ENCODE measurements around the gene IQGAP1. TPM values are rescaled to one million over a fixed set of nuclear protein-coding genes. Genes with fewer than 3 reads are reported as not detected.

The IQGAP1 gene
- total and polyA plus RNA-seq, 8 donors: 178 to 296 (median 222) TPM

GRCh38 chr15:90351479-90352106, 36.4 kb upstream of the IQGAP1 start:
- TF ChIP-seq, protein P1, sequence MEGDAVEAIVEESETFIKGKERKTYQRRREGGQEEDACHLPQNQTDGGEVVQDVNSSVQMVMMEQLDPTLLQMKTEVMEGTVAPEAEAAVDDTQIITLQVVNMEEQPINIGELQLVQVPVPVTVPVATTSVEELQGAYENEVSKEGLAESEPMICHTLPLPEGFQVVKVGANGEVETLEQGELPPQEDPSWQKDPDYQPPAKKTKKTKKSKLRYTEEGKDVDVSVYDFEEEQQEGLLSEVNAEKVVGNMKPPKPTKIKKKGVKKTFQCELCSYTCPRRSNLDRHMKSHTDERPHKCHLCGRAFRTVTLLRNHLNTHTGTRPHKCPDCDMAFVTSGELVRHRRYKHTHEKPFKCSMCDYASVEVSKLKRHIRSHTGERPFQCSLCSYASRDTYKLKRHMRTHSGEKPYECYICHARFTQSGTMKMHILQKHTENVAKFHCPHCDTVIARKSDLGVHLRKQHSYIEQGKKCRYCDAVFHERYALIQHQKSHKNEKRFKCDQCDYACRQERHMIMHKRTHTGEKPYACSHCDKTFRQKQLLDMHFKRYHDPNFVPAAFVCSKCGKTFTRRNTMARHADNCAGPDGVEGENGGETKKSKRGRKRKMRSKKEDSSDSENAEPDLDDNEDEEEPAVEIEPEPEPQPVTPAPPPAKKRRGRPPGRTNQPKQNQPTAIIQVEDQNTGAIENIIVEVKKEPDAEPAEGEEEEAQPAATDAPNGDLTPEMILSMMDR (IDR thresholded peaks at IDR 0.05): no peak
- Histone ChIP-seq H3K27me3 (no peaks in the 10 kb centered on the region), H3K27ac (no peak overlapping the region), H3K4me1 (peaks cover 0 to 10% of the 10 kb centered on the region in 2 donors), H3K4me3 (peak overlapping the region; percentile 64 to 68), H3K9me3 (no peaks in the 10 kb centered on the region), H3K36me3 (no peaks in the 10 kb centered on the region)
- DNase-seq: peak in 1 of 4 donors; percentile 82
- peak; percentile 4 for ATAC-seq
- intact Hi-C loops (cut with DNase I): no loop called here

DNA sequence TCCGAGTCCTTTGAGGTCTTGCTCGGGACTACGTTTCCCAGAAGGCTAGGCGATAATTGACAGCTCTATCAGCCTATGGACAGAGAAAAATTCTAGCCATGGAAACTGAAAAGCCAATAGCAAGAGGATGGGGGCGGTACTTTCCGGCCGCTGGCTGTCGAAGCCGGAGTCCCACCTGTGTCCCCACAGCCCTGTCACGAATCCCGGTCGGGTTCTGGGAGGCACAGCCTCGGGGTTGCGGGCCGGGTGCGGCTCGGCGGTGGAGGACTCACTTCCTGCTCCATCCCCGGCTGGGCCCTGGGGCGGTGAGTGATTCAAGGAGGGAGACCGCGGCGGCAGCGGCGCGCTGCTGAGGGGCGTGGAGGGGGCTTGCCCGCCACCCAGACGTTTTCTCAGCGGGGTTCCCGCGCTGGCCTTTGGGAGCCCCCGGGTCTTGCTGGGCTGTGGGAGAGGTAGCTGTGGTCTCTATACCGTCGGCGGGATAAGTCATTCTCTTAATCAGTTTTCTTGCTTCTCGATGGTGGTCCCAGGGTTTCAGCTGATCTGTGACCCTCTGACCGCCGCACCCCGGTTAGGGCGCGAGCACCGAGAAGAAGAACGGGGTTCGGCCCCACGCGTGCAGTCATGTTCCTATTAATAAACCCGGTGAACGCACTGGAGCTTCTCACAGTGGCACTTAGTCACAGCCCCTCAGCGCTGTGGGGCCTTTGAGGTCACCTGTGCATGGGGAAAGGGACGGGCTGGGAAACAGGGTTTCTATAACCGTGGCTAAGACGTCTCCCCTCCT, 35.7 kb upstream of the IQGAP1 start, which contains the start of gene ZNF774:
Gene ZNF774 (plus strand): TSS at position 178 of the 787 bp plus-strand sequence. CDS start 2,377 bp downstream, outside the sequence.
- H3K27me3 ChIP-seq: no peaks in the 10 kb centered on the region
- TF ChIP-seq, protein P1 (IDR thresholded peaks at IDR 0.05): no peak
- intact Hi-C loops (cut with DNase I): no loop called here
- H3K4me1 ChIP-seq: peaks cover 0 to 10% of the 10 kb centered on the region in 2 donors
- ATAC-seq: peak; percentile 99
- no peaks in the 10 kb centered on the region for H3K9me3 ChIP-seq
- peak within 1 kb of the TSS; percentile 64 to 68 for H3K4me3 ChIP-seq
- H3K36me3 ChIP-seq: no peaks in the 10 kb centered on the region
- peak within 1 kb of the TSS in 1 of 2 donors; percentile 57 for H3K27ac ChIP-seq
- peak; percentile 91 to 96 (median 94) for DNase-seq

- ATAC-seq (no peak), DNase-seq (no peak)
- intact Hi-C loops (cut with DNase I): no loop called here
- Histone ChIP-seq H3K27ac (no peak overlapping the region), H3K27me3 (no peaks in the 10 kb centered on the region), H3K36me3 (no peaks in the 10 kb centered on the region), H3K4me3 (no peak overlapping the region), H3K4me1 (peaks cover 0 to 10% of the 10 kb centered on the region in 2 donors), H3K9me3 (no peaks in the 10 kb centered on the region)
- TF ChIP-seq, protein P1 (IDR thresholded peaks at IDR 0.05): no peak
These were observed 33.1 kb upstream of the IQGAP1 start for GRCh38 chr15:90354986-90355385.

- Histone ChIP-seq H3K36me3 (no peaks in the 10 kb centered on the region), H3K27me3 (no peaks in the 10 kb centered on the region), H3K4me1 (peaks cover 6 to 20% of the 10 kb centered on the region in 2 donors), H3K4me3 (no peak overlapping the region), H3K27ac (peak overlapping the region in 1 of 2 donors; percentile 19), H3K9me3 (no peaks in the 10 kb centered on the region)
- ATAC-seq (peak; percentile 79), DNase-seq (no peak)
- intact Hi-C loops (cut with DNase I): no loop called here
- TF ChIP-seq, protein P1 (IDR thresholded peaks at IDR 0.05): no peak
These were observed 29.7 kb upstream of the IQGAP1 start for GRCh38 chr15:90358124-90359033.

Data from left lung (tissue), 10 donors.